NK-92 (cell line): Measurements from ENCODE around the gene HEMK1.

ENCODE experiments used
- DNase-seq: peaks from one replicate; lab custom pipeline; 2025; ENCODE audit not compliant: unreplicated experiment; lab: John Stamatoyannopoulos, UW

The HEMK1 gene

DNA sequence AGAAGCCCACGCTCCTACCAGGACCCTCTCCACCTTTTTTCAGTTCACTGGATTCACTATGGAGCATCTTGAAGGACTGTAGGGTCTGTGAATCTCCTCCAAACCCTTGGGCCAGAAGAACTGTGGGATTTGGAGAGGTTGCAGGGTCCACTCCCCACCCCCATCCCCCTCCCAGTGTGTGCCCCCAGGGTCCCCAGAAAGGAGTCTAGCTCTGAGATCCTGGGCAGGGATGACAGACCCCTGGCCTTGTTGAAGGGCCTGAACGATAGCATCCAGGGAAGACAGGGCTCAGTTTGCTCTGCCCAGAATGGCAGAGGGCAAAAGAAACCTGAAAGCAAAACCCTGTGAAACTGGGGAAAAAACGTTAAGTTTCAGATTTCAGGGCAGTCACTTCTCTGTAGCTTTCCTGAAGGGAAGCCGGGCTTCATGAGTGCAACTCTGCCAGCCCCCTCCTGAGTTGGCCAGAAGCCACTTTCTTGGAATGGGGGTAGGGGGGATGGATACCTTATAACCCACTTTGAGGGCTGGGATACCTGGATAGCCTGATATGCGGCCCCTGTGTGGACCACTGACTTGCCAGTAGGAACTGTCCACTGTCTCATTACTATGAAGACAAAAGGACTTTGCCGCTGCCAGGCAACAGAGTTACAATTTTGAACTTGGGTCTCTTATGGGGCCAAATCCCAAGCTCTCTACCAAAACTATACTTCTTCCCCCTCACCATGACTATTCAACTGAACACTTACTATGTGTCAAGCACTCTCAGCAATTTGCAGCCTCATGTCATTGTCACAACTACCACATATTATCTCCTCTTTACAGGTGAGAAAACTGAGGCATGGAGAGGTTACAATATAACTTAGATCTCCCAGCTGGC, 43.9 kb downstream of the HEMK1 start:
- DNase-seq: no peak

DNA sequence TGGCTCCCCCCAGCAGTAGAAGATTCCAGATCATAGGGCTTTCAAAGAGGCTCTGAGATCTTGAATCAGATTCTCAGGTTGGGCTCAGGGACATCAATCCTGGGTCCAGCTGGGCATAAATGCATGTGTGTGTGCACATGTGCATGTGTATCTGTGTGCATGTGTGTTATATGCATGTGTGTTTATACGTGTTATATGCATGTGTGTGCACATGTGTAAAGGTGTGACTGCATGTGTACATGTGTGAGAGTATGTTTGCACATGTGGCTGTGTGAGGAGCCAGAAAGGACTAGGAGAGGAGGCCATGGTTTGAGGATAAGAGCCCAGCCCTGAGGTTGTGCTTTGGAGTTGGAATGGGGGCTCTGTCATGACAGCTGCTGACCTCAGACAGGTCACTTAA, 45.9 kb downstream of the HEMK1 start:
- DNase-seq: no peak

GRCh38 chr3:50616003-50616769, 46.9 kb downstream of the HEMK1 start:
- peak; percentile 3 for DNase-seq

- peak; percentile 62 for DNase-seq
Measured at GRCh38 chr3:50616770-50617095, 47.4 kb downstream of the HEMK1 start.

DNA sequence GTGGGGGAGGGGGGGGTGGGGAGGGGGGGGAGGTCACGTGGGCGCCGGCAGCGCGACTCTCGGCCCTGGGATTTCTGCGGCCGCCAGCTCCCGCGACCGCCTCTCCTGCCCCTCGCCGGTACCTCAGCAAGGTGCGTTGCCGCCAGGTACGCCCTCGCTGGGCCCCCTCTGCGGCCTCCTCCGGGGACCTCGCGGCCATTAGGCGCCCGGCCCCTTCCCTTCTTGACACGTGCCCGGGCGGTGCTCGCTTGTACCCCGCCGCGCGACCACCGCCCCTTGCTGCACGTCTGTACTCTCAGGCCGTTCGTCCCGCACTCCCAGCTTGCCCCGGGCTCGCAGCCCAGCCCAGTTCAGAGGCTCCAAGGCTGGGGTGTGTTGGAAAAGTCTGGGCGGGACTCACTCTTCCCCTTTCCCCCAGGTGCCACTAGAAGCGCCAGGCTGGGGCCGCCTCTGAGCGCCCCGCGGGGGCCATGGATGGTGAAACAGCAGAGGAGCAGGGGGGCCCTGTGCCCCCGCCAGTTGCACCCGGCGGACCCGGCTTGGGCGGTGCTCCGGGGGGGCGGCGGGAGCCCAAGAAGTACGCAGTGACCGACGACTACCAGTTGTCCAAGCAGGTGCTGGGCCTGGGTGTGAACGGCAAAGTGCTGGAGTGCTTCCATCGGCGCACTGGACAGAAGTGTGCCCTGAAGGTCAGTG, 47.9 kb downstream of the HEMK1 start, which contains the start of gene MAPKAPK3:
TSS of gene MAPKAPK3 (plus strand) at position 56 of the 696 bp plus-strand sequence. CDS start at position 471, 415 bp downstream.
- DNase-seq: no peak

DNA sequence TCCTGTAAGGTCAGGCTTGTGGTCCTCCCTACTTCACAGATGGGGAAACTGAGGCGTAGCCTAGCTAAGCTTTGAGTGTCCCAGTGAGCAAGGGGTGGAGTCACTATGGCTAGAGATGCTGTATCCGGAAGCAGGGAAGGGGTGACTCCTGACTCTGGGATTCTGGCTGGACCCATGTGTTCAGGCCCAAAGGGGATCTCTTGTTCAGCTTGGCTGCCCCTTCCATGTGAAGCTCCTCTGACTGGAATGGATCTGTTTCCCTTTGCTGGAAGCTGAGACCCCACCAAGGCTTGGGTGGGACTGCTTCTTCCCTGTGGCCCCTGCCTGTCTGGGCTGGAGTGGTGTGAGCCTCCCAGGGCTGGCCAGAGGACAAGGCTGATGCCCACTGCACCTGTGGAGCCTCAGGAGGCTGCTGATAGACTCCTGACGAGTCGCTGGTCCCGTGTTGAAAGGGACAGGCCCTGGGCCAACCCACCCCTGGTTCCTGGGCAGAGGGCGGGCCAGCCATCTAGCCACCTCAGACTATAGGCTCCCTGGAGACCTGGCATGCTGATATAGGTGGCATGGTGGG, 48.7 kb downstream of the HEMK1 start:
- no peak for DNase-seq

DNA sequence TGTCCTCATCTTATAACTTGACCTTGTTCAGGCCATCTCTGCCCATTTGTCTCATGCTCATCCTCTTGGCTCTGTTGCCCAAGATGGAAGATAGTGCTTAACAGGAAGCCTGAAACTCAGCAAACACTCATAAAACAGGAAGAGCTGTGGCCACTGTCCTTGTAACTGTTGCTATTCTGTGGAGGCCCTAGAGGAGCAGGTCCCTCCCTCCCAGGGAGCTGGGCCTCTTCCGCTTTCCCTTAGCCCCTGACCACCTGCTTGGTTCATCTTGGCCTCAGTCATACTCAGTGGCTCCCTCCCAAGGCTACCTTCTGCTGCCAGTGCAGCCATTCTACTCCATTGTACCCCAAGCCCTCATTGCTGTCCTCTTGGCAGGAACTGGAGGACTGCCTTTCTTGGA, 51.1 kb downstream of the HEMK1 start:
- DNase-seq: no peak

DNA sequence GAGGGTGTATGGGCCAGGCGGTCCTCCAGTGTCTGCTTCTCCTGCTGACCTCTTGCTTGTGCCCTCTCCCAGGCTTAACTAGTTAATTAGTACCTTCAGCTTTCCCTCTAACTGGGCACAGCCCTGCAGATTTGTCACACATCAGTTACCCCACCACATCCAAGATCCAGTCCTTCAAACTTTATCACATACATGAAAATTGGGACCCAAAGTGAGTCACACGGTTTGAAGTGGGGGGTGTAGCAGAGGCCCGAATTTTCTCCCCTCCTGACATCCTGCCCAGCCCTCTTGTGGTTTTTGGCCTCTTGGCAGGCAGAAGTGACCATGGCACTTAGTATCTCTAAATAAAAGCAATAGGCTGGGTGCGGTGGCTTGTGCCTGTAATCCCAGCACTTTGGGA, 51.5 kb downstream of the HEMK1 start:
- no peak for DNase-seq

- DNase-seq: no peak
Measured at GRCh38 chr3:50622881-50623280, 53.6 kb downstream of the HEMK1 start.

GRCh38 chr3:50623840-50624474, 54.6 kb downstream of the HEMK1 start:
- no peak for DNase-seq

DNA sequence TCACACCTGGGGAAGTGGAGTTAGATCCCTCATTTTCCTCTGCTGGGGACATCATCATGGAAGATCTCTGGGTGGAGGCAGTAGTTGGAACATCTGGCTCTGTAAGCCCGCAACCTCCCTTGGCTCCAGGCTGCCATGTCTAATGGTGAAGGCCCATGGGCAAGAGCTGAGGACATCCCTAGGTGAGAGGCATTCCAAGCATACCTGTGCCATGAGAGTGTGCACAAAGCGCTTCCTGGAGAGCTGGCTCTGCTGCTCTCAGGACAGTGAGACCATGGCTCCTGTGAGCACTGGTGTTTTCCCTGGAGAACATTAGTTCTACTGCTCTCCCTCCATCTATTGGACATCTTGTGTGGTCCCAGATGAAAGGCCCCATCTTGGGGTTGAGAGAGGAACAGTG, 55.3 kb downstream of the HEMK1 start:
- no peak for DNase-seq

- no peak for DNase-seq
Measured at GRCh38 chr3:50625231-50626182, 56.2 kb downstream of the HEMK1 start.

DNA sequence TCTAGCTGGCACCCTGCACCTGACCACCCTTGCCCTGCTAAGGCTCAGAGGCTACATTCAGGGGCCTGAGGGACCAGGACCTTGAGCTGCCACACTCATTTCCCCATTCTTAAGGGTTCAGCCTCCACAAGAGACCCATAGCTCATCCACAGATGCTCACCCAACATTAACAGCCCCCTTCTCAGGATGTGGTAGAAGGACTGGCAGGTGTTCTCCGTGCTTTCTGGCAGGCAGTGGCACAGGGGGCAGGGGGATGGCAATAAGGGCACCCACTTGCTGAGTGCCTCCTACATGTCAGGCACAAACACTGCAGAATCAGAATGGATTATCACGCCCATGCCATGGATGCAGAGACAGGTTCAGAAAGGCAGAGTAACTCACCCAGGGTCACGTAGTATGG, 57.1 kb downstream of the HEMK1 start:
- DNase-seq: no peak

GRCh38 chr3:50627407-50628051, 58.2 kb downstream of the HEMK1 start:
- DNase-seq: no peak

DNA sequence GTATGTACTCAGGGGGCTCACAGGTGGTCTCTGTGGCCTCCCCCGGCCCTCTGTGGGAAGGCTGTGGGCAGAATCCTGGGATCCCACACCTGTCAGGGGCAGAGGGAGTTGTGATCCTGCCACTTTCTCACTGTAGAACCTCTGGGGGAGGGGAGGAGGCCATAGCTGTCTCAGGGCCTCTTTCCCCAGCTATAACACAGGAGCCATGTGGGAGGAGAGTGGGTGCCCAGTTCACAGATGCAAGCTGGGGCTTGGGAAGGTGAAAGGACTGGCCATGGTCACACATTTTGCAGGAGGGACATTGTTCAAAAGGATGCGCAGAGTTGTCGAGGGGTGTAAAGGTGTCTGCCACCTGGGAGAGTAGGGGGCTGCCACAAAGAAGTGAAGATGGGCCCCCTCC, 59.3 kb downstream of the HEMK1 start:
- no peak for DNase-seq

DNA sequence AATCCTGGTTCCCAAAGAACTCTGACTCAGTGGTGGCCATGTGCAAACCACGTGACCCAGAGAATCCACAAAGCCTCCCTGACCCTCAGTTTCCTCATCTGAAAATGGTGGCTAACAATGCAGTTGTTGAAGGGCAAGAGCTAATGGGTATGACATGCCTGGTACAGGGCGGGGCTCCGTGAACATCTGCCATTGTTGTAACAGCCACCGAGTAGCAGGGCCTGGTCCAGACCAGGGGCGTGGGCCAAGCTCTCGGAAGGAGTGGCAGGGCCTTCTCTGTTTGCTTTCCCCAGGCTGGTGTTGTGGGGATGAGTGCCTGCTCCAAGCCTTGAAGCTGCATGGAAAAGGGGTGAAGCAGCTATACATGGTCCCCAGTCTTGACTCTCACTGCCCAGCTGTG, 61.1 kb downstream of the HEMK1 start:
- DNase-seq: no peak

DNA sequence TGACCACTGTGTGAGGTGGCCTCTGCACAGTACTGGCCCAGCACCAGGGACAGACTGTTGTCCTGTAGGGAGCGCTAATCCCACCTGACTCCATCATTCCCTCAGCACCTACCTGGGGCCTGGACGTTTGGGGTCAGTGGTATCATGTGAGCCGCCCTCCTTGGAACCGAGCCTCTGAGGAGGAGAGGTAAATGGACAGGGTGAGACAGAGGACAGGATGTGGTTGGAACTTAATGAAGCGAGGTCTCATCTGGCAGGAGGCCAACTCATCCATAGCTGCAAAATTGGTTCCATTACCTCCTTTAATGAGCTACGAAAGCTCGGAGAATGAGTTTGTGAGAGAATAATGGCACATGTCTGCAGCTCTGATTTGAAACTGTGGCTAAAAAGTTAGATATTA, 61.6 kb downstream of the HEMK1 start:
- no peak for DNase-seq

- DNase-seq: no peak
Measured at GRCh38 chr3:50632450-50632849, 63.1 kb downstream of the HEMK1 start.

DNA sequence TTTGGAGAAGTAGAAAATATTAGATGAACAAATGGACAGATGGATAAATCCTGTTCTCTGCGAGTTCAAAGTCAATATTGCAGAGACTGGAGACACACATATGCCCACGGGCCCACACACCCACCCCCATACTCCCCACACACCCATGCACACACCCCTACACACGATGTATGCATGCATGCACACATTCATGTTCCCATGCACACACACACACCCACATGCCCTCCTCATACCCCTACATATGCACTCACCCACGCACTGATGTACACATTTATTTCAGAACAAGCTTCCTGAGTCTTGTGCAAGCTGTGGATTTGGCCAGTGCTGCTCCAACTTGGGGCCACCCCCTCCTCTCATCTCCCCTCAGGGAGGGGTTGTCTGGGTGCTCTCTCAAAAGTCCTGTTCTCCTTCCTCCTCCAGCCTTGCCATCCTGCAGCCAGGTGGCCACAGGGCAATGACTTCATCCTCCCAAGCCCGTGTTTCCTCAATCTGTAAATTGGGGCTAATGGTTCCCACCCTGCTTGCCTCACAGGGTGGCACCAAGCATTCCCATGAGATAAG, 64.0 kb downstream of the HEMK1 start:
- DNase-seq: no peak
